Measurements from ENCODE around the gene ERCC1.

Gene ERCC1

DNA sequence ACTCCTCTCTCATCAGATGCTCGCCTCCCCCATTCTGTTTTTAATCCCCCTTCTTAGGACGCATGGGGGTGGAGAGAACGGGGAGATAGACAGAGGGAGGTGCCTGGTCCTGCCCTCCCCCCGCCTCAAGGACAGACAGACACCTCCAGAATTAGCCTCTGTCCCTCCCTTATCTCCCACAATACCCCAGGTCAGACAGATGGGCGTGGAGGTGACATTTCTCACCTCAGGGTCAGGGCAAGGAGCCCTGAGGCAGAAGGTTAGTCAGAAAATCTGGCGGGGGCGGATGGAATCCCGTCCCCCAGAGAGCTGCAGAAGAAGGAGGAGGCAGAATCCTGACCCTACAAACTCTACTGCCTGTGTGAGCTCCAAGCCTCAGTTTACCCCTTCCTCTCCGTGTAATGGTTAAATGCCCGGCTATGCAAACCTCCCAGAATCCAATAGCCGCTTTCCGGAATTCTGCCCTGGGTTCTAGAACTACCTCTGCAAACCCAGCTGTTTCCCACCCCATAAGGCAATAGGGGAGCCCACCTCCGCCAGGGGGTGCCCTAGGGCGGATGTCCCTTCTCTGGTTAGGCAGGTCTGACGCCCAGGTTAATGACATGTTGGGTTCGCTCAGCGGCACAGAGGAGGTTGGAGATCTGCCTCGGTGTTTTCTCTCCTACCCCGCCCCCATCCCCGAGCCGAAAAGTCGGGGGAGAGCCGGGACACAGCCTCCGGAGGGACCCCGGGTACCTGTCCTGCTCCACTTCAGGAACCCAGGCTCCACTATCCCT, 19.7 kb downstream of the ERCC1 start:
- peak; percentile 47 for DNase-seq

DNA sequence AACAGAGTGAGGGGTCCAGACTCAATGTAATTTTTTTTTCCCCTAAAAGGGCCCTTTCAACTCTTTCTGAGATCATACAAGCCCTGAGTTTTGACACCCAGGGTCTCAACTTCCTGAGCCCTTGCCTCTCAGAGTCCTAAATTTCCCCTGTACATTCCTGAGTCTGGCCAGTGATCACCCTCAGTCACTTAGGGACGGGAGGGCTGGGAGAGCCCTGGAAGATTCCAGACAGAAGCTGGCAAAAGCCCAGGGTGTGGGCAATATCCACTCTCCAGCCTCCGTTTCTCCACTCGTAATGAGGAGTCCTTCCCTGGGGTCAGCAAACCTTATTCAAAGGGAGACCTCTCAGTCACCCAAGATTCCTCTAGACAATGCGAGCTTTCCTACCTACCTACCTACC, 20.4 kb downstream of the ERCC1 start:
- DNase-seq, result no peak

GRCh38 chr19:45402298-45403061, 21.2 kb downstream of the ERCC1 start:
- no peak for DNase-seq

DNA sequence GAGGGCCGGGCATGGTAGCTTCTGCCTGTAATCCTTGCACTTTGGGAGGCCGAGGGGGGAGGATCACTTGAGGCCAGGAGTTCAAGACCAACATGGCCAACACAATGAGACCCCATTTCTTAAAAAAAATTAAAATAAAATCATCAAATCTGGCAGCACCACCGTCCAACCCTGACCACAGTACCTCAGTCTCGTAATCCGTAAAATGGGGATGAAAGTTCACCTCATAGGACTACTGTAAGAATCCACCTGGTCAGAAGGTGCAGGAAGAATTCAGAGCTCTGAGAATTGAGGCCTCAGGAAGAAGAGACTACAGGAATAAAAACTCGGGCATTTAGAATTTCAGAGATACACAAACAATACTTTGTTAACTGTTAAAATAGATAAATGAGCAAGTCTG, 21.9 kb downstream of the ERCC1 start:
- DNase-seq, result no peak

DNA sequence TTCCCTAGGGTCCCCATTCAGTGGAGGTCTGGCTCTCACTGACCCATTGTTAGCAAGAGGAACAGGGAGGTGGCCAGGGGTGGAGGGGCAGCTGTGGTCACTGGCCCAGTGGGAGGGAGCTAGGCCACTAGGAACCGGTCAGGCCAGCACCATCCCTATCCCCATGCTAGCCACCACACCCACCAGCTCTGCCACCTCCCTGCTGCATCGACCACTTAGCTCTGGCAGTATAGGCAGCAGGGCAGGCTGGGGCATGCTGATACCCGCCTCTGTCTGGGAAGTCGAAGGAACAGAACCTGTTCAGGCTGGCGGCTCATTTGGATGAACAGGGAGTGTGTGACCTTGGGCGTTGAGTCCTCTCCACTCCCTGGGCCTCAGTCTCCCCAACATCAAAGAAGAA, 23.5 kb downstream of the ERCC1 start:
- no peak for DNase-seq

DNA sequence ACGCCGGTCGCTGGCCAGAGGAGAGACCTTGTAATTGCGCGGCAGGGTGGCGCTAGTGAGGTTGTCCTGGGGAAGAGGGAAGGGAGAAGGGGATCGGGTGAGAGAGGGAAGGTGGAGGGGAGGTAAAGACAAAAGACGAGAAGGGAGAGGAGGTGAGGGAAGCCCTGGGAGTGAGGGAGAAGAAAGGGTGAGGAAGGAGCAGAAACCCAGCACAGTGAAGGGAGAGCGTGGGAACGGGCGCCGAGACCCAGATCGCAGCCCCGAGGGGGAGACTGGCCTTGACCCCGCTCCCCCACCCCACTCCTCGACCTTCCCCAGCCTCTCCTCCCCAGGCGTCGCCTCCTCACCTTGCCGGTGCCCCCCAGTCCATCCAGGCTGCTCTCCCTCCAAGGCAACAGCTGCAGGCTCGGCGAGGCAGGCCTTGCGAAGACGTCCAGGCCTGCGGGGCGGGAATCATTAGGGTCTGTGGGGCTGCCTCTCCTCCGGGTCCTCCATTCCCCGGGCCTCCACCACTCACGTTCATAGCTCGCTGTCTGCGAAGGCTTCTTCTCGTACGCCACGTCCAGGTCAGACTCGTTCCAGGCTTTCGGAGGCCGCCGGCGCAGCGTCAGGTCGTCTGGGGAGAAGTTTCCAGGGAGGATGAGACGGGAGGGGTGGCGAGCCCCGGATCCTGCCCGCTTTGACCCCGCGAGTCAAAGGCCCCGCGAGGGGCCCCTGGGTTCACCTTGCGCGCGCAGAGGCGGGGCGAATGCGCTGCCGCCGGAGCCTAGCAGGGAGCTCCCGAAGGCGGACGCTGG, 27.7 kb downstream of the ERCC1 start:
- no peak for DNase-seq

GRCh38 chr19:45391871-45392665, 31.6 kb downstream of the ERCC1 start:
- DNase-seq, result no peak

DNA sequence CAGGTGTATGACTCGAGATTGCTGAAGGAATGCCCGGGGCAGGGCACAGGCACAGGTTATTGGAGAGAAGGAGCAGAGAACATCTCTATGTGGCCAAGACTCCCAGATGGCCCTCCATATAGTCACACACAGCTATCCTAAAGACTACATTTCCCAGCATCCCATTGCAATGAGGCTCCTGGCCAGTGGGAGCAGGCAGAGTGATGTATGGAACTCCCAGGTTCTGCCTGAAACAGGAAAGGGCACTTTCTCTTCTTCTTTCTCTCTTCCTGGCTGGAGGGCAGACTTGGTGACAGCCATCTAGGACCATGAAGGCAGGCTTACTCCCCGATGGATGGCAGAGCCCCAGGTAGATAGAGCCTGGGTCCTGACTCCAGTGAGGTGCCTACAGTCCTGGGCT, 32.4 kb downstream of the ERCC1 start:
- DNase-seq, result no peak

GRCh38 chr19:45385392-45386221, 38.1 kb downstream of the ERCC1 start:
- no peak for DNase-seq

DNA sequence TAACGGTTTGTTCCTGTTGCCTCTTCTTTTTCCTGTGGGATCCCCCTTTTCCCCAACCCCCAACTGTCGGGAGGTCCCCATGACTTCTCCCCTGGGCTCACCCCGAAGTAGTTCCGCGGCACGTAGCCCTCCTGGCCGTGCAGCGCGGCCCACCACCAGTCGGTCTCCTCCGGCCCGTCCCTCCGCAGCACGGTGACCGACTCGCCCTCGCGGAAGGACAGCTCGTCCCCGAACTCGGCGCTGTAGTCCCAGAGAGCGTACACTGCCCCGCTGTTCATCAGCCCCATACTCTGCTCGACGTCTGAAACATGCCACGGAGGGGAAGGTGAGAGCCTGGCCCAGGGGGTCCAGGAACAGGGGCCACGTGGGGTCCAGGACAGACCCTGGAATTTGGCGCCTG, 41.3 kb downstream of the ERCC1 start:
- DNase-seq, result no peak

DNA sequence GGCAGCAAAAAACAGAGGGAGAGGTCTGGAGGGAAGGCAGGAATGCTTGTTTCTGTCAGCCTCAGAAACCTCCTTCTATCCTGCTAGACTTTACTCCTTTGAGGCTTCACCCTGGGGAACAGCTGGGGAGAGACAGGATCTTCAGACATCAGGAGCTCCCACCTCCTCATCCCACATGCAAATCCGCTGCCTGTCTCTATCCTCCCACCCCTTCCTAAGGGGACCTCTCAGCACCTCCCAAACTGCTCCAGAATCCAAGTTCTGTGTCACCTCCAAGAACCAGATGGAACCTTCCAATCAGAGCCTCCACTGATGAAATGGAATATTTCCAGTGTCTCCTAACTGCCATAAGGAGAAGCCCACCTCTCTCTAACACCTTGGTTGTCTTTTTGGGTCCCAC, 43.6 kb downstream of the ERCC1 start:
- no peak for DNase-seq

- no peak for DNase-seq
These were observed 47.5 kb downstream of the ERCC1 start for GRCh38 chr19:45376045-45376724.

- peak; percentile 96 for DNase-seq
These were observed 53.1 kb downstream of the ERCC1 start, which contains the start of gene ERCC2 for GRCh38 chr19:45370410-45371204. Gene ERCC2, minus strand, starts transcription at chr19:45370573. Its CDS starts 33 bp downstream, at chr19:45370540.

DNA sequence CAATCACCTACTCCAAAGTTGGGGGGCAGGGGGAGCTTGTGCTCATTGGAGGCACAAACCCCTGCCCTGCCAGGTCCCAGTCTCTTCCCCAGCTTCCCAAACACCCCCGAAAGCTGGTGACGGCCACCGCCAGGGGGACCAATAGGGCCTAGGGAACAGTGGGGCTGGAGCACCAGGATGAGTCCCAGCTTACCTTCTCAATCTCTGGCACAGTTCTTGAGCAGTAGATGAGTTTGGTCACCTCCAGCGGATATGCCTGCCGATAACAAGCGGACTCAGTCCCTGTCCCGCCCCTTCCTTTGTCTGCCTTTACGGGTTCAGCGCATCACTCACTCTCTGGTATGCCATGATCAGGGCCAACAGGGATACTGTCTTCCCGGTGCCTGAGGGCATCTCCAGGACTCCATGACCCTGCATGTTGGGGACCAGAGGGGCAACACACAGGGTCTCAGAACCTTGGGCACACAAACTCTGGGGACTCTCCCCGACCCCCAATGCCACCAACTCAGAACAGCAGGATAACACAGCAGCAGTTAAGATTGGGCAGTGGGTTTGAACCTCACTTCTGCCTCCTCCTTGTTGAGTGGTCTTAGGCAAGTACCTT, 54.9 kb downstream of the ERCC1 start:
- no peak for DNase-seq

DNA sequence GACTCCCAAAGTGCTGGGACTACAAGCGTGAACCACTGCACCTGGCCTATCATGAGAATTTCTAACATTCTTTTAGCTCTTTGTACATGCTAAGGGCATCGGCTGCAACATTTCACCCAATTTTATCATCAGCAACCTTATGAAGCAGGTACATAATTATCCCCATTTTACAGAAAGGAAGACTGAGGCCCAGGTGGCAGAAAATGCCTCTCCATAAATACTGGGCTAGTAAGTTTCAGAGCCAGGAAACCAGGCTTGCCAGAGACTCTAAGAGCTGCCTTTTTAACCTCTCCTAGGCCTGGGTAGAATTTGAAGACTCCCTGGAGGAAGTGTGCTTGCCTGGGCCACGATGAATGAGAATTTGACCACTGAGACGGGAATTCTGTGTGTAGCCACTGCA, 55.6 kb downstream of the ERCC1 start:
- DNase-seq, result no peak

DNA sequence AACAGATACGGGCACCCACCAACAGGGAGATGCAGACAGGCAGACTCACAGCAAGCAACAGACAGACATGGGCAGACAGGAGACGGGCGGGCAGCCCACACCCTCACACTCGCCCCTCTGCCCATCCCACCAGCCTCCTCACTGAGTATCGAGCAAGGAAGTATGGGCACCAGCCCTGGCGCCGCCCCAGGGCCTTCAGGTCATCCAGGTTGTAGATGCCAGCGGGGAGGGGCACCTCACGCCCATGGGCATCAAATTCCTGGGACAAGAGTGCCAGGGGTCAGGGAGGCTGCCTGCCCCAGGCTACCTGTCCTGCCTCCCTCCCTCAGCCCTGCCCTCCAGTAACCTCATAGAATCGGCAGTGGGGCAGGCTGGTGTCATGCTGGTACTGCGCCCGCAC, 59.0 kb downstream of the ERCC1 start:
- no peak for DNase-seq

GRCh38 chr19:45363861-45364459, 59.8 kb downstream of the ERCC1 start:
- DNase-seq, result no peak

DNA sequence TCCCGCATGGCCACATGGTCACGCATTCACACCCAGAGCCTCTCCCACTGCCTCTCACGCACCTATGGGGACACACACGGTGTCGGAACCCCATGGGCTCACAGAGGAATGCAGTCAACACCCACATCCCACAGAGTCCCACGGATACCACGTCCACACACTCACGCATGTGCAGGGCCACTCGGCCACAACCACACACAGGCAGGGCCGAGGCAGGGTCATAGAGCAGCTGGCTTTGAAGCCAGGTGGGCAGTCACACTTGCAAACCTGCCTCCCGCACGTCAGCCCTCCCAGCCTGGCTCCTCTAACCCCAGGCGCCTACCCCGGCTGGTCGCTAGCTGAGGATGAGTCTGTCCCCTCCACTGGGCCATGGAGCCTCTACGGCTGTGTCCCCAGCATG, 61.4 kb downstream of the ERCC1 start:
- no peak for DNase-seq

- DNase-seq, result no peak
These were observed 62.1 kb downstream of the ERCC1 start for GRCh38 chr19:45361608-45362007.
